WTC11 (cell line): ENCODE measurements around the gene NDRG4.

Experiments
- ESRRA ChIP-seq: sonication (generic); formaldehyde crosslinking; IDR thresholded peaks from 2 replicates; pipeline ENCODE4 v1.8.1; 2022; ENCODE audit warnings: mild to moderate bottlenecking, missing genetic modification reagents, borderline replicate concordance
- FOXP1 ChIP-seq: sonication (generic); formaldehyde crosslinking; IDR thresholded peaks from 2 replicates; pipeline ENCODE4 v1.8.0; 2022; ENCODE audit warnings: missing genetic modification reagents, mild to moderate bottlenecking, moderate library complexity, borderline replicate concordance
- JUN ChIP-seq: sonication (generic); formaldehyde crosslinking; IDR thresholded peaks from 2 replicates; pipeline ENCODE4 v1.8.0; 2023; ENCODE audit warnings: mild to moderate bottlenecking, missing genetic modification reagents
- SMAD4 ChIP-seq: sonication (generic); formaldehyde crosslinking; IDR thresholded peaks from 2 replicates; pipeline ENCODE4 v1.8.0; 2022; ENCODE audit warnings: mild to moderate bottlenecking, missing genetic modification reagents
- USF2 ChIP-seq: sonication (generic); formaldehyde crosslinking; IDR thresholded peaks from 2 replicates; pipeline ENCODE4 v1.8.1; 2023; ENCODE audit warnings: mild to moderate bottlenecking, missing genetic modification reagents, moderate library complexity
- TF ChIP-seq, protein P1 (sequence below): fragments of 200-600 bp; IDR thresholded peaks from 2 replicates; pipeline ENCODE4 v1.8.0; 2022; ENCODE audit warnings: antibody characterized with exemption

GRCh38 chr16:58475091-58475619 is 24.8 kb upstream of the NDRG4 start:
- no peak for TF ChIP-seq USF2
- TF ChIP-seq JUN = no peak
- TF ChIP-seq SMAD4 (CRISPR knock-in tag) = no peak
- TF ChIP-seq, protein P1, sequence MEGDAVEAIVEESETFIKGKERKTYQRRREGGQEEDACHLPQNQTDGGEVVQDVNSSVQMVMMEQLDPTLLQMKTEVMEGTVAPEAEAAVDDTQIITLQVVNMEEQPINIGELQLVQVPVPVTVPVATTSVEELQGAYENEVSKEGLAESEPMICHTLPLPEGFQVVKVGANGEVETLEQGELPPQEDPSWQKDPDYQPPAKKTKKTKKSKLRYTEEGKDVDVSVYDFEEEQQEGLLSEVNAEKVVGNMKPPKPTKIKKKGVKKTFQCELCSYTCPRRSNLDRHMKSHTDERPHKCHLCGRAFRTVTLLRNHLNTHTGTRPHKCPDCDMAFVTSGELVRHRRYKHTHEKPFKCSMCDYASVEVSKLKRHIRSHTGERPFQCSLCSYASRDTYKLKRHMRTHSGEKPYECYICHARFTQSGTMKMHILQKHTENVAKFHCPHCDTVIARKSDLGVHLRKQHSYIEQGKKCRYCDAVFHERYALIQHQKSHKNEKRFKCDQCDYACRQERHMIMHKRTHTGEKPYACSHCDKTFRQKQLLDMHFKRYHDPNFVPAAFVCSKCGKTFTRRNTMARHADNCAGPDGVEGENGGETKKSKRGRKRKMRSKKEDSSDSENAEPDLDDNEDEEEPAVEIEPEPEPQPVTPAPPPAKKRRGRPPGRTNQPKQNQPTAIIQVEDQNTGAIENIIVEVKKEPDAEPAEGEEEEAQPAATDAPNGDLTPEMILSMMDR = no peak
- TF ChIP-seq ESRRA (CRISPR knock-in tag) = no peak
- TF ChIP-seq FOXP1 (CRISPR knock-in tag) = no peak
